Measurements from ENCODE around the gene FAR2. TPM values are rescaled to one million over a fixed set of nuclear protein-coding genes. Genes with fewer than 3 reads are reported as not detected.

FAR2 gene
- total and polyA plus RNA-seq, 2 experiments from 2014 or later = 18.7 to 22.6 TPM

DNA sequence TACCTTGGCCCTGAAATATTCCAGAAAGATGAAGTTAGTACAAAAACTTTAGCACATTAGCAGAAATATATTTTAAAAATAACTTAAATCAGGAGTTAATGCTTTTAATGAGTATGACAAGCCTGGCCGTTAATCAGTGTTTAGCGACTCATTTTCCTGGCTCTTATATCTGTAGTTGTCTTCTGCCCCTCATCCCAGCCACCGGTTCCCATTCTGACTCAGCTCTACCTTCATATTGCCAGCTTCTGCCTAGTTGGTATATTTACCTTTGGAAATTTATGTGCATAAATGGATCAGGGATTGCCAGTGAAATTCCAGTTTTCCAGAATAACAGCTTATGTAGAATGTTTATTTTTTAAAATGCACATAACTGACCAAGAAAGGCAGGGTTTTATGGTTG is 152.0 kb downstream of the FAR2 start:
- Histone ChIP-seq H3K27me3 (ENCODE audit: insufficient read depth) (no peaks in the 10 kb centered on the region), H3K9me2 (ENCODE audit: insufficient read depth) (no peaks in the 10 kb centered on the region), H2AFZ (no peak overlapping the region), H3K27ac (ENCODE audit: low read depth) (no peak overlapping the region), H4K20me1 (replicated peaks; ENCODE audit: insufficient read depth) (no peaks in the 10 kb centered on the region), H3K4me3 (no peak overlapping the region), H3K4me2 (no peak overlapping the region), H3K36me3 (ENCODE audit: insufficient read depth) (no peaks in the 10 kb centered on the region), H3F3A (replicated peaks; ENCODE audit: low read depth) (no peaks in the 10 kb centered on the region), H3K79me2 (replicated peaks; ENCODE audit: insufficient read depth) (no peaks in the 10 kb centered on the region), H3K4me1 (ENCODE audit: insufficient read depth) (no peaks in the 10 kb centered on the region)
- TF ChIP-seq JUNB (IDR thresholded peaks at IDR 0.05; ENCODE audit: unreplicated experiment) (no peak), ZNF114 (CRISPR knock-in tag; IDR thresholded peaks at IDR 0.05) (no peak), EZH2 (IDR thresholded peaks at IDR 0.05; ENCODE audit: low read depth, unreplicated experiment) (no peak), POLR2AphosphoS5 (IDR thresholded peaks at IDR 0.05; ENCODE audit: low read depth) (no peak), EZH2phosphoT487 (IDR thresholded peaks at IDR 0.05; ENCODE audit: unreplicated experiment) (no peak), CREB1 (CRISPR knock-in tag; IDR thresholded peaks at IDR 0.05; ENCODE audit: low read depth) (no peak), NANOG (IDR thresholded peaks at IDR 0.05; ENCODE audit: borderline replicate concordance) (no peak), STAT1 (IDR thresholded peaks at IDR 0.05; ENCODE audit: unreplicated experiment) (no peak), ZNF331 (CRISPR knock-in tag; IDR thresholded peaks at IDR 0.05; ENCODE audit: low read depth) (no peak)
- TF ChIP-seq, protein P1, sequence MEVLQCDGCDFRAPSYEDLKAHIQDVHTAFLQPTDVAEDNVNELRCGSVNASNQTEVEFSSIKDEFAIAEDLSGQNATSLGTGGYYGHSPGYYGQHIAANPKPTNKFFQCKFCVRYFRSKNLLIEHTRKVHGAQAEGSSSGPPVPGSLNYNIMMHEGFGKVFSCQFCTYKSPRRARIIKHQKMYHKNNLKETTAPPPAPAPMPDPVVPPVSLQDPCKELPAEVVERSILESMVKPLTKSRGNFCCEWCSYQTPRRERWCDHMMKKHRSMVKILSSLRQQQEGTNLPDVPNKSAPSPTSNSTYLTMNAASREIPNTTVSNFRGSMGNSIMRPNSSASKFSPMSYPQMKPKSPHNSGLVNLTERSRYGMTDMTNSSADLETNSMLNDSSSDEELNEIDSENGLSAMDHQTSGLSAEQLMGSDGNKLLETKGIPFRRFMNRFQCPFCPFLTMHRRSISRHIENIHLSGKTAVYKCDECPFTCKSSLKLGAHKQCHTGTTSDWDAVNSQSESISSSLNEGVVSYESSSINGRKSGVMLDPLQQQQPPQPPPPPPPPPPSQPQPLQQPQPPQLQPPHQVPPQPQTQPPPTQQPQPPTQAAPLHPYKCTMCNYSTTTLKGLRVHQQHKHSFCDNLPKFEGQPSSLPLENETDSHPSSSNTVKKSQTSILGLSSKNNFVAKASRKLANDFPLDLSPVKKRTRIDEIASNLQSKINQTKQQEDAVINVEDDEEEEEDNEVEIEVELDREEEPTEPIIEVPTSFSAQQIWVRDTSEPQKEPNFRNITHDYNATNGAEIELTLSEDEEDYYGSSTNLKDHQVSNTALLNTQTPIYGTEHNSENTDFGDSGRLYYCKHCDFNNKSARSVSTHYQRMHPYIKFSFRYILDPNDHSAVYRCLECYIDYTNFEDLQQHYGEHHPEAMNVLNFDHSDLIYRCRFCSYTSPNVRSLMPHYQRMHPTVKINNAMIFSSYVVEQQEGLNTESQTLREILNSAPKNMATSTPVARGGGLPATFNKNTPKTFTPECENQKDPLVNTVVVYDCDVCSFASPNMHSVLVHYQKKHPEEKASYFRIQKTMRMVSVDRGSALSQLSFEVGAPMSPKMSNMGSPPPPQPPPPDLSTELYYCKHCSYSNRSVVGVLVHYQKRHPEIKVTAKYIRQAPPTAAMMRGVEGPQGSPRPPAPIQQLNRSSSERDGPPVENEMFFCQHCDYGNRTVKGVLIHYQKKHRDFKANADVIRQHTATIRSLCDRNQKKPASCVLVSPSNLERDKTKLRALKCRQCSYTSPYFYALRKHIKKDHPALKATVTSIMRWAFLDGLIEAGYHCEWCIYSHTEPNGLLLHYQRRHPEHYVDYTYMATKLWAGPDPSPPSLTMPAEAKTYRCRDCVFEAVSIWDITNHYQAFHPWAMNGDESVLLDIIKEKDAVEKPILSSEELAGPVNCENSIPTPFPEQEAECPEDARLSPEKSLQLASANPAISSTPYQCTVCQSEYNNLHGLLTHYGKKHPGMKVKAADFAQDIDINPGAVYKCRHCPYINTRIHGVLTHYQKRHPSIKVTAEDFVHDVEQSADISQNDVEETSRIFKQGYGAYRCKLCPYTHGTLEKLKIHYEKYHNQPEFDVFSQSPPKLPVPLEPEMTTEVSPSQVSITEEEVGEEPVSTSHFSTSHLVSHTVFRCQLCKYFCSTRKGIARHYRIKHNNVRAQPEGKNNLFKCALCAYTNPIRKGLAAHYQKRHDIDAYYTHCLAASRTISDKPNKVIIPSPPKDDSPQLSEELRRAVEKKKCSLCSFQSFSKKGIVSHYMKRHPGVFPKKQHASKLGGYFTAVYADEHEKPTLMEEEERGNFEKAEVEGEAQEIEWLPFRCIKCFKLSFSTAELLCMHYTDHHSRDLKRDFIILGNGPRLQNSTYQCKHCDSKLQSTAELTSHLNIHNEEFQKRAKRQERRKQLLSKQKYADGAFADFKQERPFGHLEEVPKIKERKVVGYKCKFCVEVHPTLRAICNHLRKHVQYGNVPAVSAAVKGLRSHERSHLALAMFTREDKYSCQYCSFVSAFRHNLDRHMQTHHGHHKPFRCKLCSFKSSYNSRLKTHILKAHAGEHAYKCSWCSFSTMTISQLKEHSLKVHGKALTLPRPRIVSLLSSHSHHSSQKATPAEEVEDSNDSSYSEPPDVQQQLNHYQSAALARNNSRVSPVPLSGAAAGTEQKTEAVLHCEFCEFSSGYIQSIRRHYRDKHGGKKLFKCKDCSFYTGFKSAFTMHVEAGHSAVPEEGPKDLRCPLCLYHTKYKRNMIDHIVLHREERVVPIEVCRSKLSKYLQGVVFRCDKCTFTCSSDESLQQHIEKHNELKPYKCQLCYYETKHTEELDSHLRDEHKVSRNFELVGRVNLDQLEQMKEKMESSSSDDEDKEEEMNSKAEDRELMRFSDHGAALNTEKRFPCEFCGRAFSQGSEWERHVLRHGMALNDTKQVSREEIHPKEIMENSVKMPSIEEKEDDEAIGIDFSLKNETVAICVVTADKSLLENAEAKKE (CRISPR knock-in tag; IDR thresholded peaks at IDR 0.05) = no peak
- TF ChIP-seq, protein P2, sequence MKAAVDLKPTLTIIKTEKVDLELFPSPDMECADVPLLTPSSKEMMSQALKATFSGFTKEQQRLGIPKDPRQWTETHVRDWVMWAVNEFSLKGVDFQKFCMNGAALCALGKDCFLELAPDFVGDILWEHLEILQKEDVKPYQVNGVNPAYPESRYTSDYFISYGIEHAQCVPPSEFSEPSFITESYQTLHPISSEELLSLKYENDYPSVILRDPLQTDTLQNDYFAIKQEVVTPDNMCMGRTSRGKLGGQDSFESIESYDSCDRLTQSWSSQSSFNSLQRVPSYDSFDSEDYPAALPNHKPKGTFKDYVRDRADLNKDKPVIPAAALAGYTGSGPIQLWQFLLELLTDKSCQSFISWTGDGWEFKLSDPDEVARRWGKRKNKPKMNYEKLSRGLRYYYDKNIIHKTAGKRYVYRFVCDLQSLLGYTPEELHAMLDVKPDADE (IDR thresholded peaks at IDR 0.05) = no peak
- TF ChIP-seq, protein P3, sequence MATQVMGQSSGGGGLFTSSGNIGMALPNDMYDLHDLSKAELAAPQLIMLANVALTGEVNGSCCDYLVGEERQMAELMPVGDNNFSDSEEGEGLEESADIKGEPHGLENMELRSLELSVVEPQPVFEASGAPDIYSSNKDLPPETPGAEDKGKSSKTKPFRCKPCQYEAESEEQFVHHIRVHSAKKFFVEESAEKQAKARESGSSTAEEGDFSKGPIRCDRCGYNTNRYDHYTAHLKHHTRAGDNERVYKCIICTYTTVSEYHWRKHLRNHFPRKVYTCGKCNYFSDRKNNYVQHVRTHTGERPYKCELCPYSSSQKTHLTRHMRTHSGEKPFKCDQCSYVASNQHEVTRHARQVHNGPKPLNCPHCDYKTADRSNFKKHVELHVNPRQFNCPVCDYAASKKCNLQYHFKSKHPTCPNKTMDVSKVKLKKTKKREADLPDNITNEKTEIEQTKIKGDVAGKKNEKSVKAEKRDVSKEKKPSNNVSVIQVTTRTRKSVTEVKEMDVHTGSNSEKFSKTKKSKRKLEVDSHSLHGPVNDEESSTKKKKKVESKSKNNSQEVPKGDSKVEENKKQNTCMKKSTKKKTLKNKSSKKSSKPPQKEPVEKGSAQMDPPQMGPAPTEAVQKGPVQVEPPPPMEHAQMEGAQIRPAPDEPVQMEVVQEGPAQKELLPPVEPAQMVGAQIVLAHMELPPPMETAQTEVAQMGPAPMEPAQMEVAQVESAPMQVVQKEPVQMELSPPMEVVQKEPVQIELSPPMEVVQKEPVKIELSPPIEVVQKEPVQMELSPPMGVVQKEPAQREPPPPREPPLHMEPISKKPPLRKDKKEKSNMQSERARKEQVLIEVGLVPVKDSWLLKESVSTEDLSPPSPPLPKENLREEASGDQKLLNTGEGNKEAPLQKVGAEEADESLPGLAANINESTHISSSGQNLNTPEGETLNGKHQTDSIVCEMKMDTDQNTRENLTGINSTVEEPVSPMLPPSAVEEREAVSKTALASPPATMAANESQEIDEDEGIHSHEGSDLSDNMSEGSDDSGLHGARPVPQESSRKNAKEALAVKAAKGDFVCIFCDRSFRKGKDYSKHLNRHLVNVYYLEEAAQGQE (IDR thresholded peaks at IDR 0.05; ENCODE audit: unreplicated experiment) = no peak
- TF ChIP-seq, protein P4, sequence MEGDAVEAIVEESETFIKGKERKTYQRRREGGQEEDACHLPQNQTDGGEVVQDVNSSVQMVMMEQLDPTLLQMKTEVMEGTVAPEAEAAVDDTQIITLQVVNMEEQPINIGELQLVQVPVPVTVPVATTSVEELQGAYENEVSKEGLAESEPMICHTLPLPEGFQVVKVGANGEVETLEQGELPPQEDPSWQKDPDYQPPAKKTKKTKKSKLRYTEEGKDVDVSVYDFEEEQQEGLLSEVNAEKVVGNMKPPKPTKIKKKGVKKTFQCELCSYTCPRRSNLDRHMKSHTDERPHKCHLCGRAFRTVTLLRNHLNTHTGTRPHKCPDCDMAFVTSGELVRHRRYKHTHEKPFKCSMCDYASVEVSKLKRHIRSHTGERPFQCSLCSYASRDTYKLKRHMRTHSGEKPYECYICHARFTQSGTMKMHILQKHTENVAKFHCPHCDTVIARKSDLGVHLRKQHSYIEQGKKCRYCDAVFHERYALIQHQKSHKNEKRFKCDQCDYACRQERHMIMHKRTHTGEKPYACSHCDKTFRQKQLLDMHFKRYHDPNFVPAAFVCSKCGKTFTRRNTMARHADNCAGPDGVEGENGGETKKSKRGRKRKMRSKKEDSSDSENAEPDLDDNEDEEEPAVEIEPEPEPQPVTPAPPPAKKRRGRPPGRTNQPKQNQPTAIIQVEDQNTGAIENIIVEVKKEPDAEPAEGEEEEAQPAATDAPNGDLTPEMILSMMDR (conservative IDR thresholded peaks at IDR 0.05; ENCODE audit: low read depth in 2 of 2) = no peak
- H3K9me3 Mint-ChIP-seq = no peaks in the 10 kb centered on the region
- no peak overlapping the region; the same call in 1 of the 2 replicates for H3K27ac Mint-ChIP-seq
- no peak overlapping the region for H3K4me3 Mint-ChIP-seq
- H3K36me3 Mint-ChIP-seq (ENCODE audit: low read depth) = no peaks in the 10 kb centered on the region
- peaks cover 2% of the 10 kb centered on the region for H3K27me3 Mint-ChIP-seq (ENCODE audit: insufficient read depth, low read depth, poor library complexity)
- H3K4me1 Mint-ChIP-seq = peaks cover 5% of the 10 kb centered on the region; the same call in 2 of the 3 replicates
- ATAC-seq (no peak), DNase-seq (ENCODE audit: low spot score) (no peak)

Measured in GM23338 (cell line).